A549 treated with Mapracorat at 1 μM for 4 hours (cell line): ENCODE results near the gene ANKHD1. TPM values are rescaled to one million over a fixed set of nuclear protein-coding genes. Genes with fewer than 3 reads are reported as not detected.

Experiments used
- total RNA-seq: library from RNA; stranded (reverse); fragments of 200-300 nt; extraction: Qiagen RNA extraction; gene quantifications from 5 replicates; pipeline ENCODE4 v1.2.3, GENCODE V29; 2022

ANKHD1 gene, protein sequence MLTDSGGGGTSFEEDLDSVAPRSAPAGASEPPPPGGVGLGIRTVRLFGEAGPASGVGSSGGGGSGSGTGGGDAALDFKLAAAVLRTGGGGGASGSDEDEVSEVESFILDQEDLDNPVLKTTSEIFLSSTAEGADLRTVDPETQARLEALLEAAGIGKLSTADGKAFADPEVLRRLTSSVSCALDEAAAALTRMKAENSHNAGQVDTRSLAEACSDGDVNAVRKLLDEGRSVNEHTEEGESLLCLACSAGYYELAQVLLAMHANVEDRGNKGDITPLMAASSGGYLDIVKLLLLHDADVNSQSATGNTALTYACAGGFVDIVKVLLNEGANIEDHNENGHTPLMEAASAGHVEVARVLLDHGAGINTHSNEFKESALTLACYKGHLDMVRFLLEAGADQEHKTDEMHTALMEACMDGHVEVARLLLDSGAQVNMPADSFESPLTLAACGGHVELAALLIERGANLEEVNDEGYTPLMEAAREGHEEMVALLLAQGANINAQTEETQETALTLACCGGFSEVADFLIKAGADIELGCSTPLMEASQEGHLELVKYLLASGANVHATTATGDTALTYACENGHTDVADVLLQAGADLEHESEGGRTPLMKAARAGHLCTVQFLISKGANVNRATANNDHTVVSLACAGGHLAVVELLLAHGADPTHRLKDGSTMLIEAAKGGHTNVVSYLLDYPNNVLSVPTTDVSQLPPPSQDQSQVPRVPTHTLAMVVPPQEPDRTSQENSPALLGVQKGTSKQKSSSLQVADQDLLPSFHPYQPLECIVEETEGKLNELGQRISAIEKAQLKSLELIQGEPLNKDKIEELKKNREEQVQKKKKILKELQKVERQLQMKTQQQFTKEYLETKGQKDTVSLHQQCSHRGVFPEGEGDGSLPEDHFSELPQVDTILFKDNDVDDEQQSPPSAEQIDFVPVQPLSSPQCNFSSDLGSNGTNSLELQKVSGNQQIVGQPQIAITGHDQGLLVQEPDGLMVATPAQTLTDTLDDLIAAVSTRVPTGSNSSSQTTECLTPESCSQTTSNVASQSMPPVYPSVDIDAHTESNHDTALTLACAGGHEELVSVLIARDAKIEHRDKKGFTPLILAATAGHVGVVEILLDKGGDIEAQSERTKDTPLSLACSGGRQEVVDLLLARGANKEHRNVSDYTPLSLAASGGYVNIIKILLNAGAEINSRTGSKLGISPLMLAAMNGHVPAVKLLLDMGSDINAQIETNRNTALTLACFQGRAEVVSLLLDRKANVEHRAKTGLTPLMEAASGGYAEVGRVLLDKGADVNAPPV (N-terminal part only)
- 46.2 to 52.4 TPM (median 47.8 TPM) in 5 replicates for total RNA-seq

DNA sequence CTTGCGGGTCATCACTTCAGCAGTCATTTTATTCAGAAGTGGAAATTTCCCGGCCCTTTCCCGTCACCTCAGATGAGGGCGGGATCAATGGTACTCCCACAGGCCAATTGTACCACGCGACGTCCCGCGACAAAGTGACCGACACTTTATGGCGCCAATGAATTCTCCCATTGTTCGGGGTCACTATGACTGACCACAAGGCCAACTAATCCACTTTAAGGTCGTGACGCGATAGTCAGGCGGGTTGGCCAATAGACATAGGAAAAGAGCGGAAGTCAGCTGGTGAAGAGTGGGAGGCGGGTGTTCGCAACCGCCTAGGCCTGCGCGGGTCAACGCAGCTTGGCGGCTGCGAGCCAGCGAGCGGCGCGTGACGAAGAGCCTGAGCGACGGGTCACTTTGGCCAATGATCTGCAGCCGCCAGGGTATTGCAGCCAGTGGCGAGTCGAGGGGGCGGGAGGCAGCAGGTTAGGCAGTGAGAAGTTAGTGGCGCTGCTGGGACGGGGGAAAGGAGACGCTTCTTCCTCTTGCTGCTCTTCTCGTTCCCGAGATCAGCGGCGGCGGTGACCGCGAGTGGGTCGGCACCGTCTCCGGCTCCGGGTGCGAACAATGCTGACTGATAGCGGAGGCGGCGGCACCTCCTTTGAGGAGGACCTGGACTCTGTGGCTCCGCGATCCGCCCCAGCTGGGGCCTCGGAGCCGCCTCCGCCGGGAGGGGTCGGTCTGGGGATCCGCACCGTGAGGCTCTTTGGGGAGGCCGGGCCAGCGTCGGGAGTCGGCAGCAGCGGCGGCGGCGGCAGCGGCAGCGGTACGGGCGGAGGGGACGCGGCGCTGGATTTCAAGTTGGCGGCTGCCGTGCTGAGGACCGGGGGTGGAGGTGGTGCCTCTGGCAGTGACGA is at the start of gene ANKHD1:
ANKHD1 (plus strand) TSS at position 472 of the 896 bp plus-strand sequence; CDS start at position 607, 135 bp downstream.

GRCh38 chr5:140360101-140360500 is 41.5 kb upstream of the ANKHD1 start, which contains the start of gene SLC4A9:
Gene SLC4A9 (plus strand): TSS chr5:140360194. CDS start chr5:140360237, 43 bp downstream.

DNA sequence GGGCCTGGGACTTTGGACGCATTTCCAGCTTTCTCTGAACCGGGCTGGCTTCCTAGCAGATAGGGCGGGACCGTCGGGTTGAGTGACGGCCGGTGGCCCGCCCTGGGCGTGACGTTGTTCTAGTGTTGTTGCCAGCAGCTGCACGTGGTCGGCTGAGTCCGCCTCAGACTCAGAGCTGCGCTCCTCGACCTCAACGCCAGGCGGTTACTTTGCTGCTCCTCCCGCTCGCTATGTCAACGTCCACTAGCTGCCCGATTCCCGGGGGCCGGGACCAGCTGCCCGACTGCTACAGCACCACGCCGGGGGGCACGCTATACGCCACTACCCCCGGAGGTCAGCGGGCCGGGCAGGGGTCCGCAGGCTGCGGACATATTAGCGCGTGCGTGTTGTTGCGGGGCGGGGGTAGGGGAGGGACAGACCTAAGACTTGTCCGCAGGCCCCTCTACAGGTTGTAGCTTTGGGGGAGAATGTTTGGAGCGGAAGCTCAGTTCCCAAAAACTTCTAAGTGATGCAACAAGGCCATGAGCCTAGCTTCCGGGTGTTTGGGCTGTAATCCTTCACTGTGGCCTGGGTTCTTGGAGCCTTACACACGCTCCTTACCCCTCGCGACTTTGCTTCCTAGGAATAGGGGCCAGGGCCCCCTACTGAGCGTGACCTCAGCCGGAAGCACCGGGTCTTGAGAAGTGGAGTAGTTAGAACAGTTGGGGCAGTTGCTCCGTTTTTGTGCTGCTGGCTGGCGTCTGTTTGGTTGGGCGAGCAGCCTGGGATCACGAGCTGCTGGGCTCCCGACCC is 146.1 kb downstream of the ANKHD1 start, which contains the start of gene EIF4EBP3:
EIF4EBP3 (plus strand) TSS at position 155 of the 792 bp plus-strand sequence; CDS start at position 231, 76 bp downstream.

DNA sequence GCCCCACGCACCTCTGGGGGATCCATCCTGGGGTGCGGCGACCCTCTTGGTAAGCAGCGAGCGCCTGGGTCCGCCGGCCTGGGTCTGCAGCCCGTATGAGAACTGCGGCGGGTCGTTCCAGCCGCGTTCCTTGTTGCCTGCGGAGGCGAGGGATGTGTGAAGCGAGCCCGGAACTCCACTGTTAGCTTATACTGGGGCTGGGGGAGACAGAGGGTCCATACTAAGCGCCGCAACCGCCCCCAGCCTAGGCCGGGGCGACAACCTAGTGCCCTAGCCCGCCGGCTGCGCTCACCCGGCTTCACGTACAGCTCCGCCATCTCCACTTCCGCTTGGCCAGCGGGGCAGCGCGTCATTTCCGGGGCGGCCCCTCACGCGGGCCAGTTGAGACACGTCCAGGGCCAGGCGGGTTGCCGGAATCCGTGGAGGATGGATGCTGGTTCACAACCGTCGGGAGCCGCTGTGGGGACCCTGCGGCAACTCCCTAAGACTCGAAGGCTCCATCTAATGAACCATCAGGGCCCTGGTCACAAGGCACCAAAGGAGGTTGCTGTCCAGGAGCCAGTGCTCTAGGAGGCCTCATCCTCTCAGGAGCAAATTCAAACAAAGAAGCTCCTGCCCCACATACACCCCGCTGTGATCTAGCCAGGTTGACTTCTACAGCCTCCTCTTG is 155.6 kb downstream of the ANKHD1 start, which contains the start of gene SRA1:
SRA1 (minus strand) TSS at position 338 of the 670 bp plus-strand sequence; CDS start at position 317, 21 bp downstream.

GRCh38 chr5:140564196-140565023 is 162.8 kb downstream of the ANKHD1 start, which contains the start of the genes APBB3 and SLC35A4:
Gene APBB3 (minus strand): TSS chr5:140564598. CDS start chr5:140564245, 353 bp downstream.
Gene SLC35A4 (plus strand): TSS chr5:140564828. CDS start chr5:140567170, 2,342 bp downstream.

Other genes starting within 250 kb of the ANKHD1 start
- 149 to 258 TPM (median 171 TPM) in 5 replicates for gene CYSTM1, start 226.6 kb upstream of the ANKHD1 start, total RNA-seq
- 89.7 to 118 TPM (median 91.5 TPM) in 5 replicates for gene PFDN1, start 98.7 kb upstream of the ANKHD1 start, total RNA-seq
- 6.0 to 7.3 TPM (median 7.2 TPM) in 5 replicates for gene HBEGF, start 55.2 kb upstream of the ANKHD1 start, total RNA-seq
- gene SLC4A9, start 41.6 kb upstream of the ANKHD1 start, total RNA-seq = 0.05 to 0.08 TPM in 2 of 5 replicates, not detected in the others
- gene EIF4EBP3, start 145.8 kb downstream of the ANKHD1 start, total RNA-seq = 1.3 to 2.8 TPM (median 1.9 TPM) in 5 replicates
- gene SRA1, start 155.6 kb downstream of the ANKHD1 start, total RNA-seq = 38.4 to 48.2 TPM (median 43.4 TPM) in 5 replicates
- 3.9 to 7.5 TPM (median 6.1 TPM) in 5 replicates for gene APBB3, start 162.8 kb downstream of the ANKHD1 start, total RNA-seq
- gene SLC35A4, start 163.0 kb downstream of the ANKHD1 start, total RNA-seq = 74.1 to 79.0 TPM (median 75.3 TPM) in 5 replicates
- 3.4 to 4.7 TPM (median 4.3 TPM) in 5 replicates for gene CD14, start 231.3 kb downstream of the ANKHD1 start, total RNA-seq
- 8.4 to 14.4 TPM (median 13.0 TPM) in 5 replicates for gene TMCO6, start 237.6 kb downstream of the ANKHD1 start, total RNA-seq
- 113 to 119 TPM (median 117 TPM) in 5 replicates for gene NDUFA2, start 245.8 kb downstream of the ANKHD1 start, total RNA-seq
- 86.3 to 123 TPM (median 89.1 TPM) in 5 replicates for gene IK, start 246.0 kb downstream of the ANKHD1 start, total RNA-seq